ENCODE data around the gene PCLO. TPM values are rescaled to one million over a fixed set of nuclear protein-coding genes. Genes with fewer than 3 reads are reported as not detected.
A peak's percentile ranks its signal among the peaks of the same experiment; 100 is the strongest.

PCLO gene
- total and polyA plus RNA-seq, 2 of the 8 experiments (the other 6 are each of a cell fraction or from before 2014, with no cell fraction given): 1.5 to 3.2 TPM

DNA sequence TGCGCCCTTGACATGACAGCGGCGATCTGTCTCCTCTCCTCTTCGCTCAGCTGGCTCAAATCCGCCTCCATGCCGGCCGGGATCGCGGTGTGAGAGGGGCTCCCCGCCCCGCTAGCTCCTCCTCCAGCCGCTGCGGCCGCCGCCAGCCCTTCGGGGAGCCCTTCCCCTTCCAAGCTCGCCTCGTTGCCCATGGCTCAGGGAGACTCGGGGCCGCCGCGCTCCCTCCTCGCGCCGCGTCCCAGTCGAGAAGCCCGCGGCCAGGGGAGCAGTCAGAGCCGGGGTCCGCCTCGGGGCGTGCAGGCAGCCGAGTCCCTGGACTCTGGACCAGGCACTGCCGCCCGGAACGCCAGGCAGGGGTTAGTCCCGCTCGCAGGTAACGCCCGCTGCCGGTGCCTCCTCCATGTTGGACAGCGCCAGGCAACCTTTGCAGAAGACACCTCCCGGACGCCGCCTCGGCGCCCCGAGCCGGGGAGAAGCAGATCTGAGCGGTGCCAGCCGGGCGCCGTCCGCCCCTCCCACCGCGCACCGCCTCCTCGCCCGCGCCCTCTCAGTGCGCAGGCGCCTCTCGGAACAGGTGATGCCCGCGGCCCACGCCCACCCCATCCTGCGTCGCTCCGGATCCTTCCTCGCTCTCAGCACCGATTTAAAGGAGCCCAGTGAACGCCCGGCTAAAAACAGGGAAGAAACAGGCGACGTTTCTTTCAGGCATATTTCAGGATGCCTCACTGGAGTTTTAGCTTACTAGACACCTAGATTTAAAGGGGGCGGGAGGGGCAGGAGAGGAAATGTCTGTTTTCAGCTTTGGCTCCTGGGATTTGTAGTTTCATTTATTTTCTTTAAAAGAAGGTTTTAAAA lies at the start of gene PCLO (continued):
- TF ChIP-seq SP2 (IDR thresholded peaks at IDR 0.05; ENCODE audit: low read length) (no peak), CHD2 (IDR thresholded peaks at IDR 0.05; ENCODE audit: low read length) (0 out of 2 replicates have a peak, but pooled peaks have one; percentile 30), YY1 (IDR thresholded peaks at IDR 0.05; ENCODE audit: low read depth, low read length) (peak; percentile 71), RBBP5 (IDR thresholded peaks at IDR 0.05; ENCODE audit: borderline replicate concordance, low read depth, low read length) (0 out of 2 replicates have a peak, but pooled peaks have one; percentile 63), POLR2AphosphoS5 (IDR thresholded peaks at IDR 0.05; ENCODE audit: low read depth, low read length) (peak; percentile 84), BCL11A (IDR thresholded peaks at IDR 0.05; ENCODE audit: low read depth in 2 of 2, low read length in 2 of 2) (no peak), SIX5 (IDR thresholded peaks at IDR 0.05; ENCODE audit: low read depth, low read length) (peak; percentile 46), PHF8 (conservative IDR thresholded peaks at IDR 0.05; ENCODE audit: low read depth, low read length) (peak; percentile 74), NRF1 (IDR thresholded peaks at IDR 0.05; ENCODE audit: low read depth, low read length) (peak; percentile 80), HDAC6 (IDR thresholded peaks at IDR 0.05; ENCODE audit: low read depth, low read length) (no peak), TAF7 (optimal IDR thresholded peaks at IDR 0.05; ENCODE audit: borderline replicate concordance, low read depth, low read length) (peak; percentile 81), TEAD4 (IDR thresholded peaks at IDR 0.05; ENCODE audit: low read depth, low read length) (0 out of 2 replicates have a peak, but pooled peaks have one; percentile 24), SAP30 (IDR thresholded peaks at IDR 0.05; ENCODE audit: insufficient read depth, insufficient replicate concordance, low read length) (no peak), KDM5A (IDR thresholded peaks at IDR 0.05; ENCODE audit: low read length) (no peak)
- TF ChIP-seq, protein P1, sequence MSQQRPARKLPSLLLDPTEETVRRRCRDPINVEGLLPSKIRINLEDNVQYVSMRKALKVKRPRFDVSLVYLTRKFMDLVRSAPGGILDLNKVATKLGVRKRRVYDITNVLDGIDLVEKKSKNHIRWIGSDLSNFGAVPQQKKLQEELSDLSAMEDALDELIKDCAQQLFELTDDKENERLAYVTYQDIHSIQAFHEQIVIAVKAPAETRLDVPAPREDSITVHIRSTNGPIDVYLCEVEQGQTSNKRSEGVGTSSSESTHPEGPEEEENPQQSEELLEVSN (IDR thresholded peaks at IDR 0.05): no peak
- TF ChIP-seq, protein P2, sequence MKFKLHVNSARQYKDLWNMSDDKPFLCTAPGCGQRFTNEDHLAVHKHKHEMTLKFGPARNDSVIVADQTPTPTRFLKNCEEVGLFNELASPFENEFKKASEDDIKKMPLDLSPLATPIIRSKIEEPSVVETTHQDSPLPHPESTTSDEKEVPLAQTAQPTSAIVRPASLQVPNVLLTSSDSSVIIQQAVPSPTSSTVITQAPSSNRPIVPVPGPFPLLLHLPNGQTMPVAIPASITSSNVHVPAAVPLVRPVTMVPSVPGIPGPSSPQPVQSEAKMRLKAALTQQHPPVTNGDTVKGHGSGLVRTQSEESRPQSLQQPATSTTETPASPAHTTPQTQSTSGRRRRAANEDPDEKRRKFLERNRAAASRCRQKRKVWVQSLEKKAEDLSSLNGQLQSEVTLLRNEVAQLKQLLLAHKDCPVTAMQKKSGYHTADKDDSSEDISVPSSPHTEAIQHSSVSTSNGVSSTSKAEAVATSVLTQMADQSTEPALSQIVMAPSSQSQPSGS (IDR thresholded peaks at IDR 0.05; ENCODE audit: low read length): no peak
